GM12878 (cell line): Measurements from ENCODE around the gene COPE. TPM values are rescaled to one million over a fixed set of nuclear protein-coding genes. Genes with fewer than 3 reads are reported as not detected.

Experiments used
- ATAC-seq: fragments of 200-7000 bp; cut with Tn5 transposase; 3 replicates; pipeline ENCODE4 v1.9.1; 2020; ENCODE audit warnings: mild to moderate bottlenecking, moderate library complexity
- BruUV-seq: library from RNA; stranded (reverse); fragments of 400-500 nt; replicated peaks from 2 replicates; lab custom pipeline; 2021; lab: Mats Ljungman, UMichigan
- CTCF ChIA-PET: fragments of 300-600 bp; sonication (Branson Sonifier 250); formaldehyde crosslinking; extraction: SDS; loops from one replicate; lab custom pipeline; 2021; ENCODE audit warnings: inconsistent platforms; lab: Yijun Ruan, JAX
- POLR2A ChIA-PET: fragments of 350-600 bp; formaldehyde crosslinking; extraction: SDS; loops from one replicate; lab custom pipeline; 2021; ENCODE audit warnings: inconsistent platforms; lab: Charles Lee
- RAD21 ChIA-PET: fragments of 300-600 bp; sonication (Branson Sonifier 250); formaldehyde crosslinking; loops from one replicate; lab custom pipeline; 2023; ENCODE audit warnings: antibody characterized with exemption; ENCODE audit not compliant: unreplicated experiment; lab: Charles Lee
- SMC1A ChIA-PET: fragments of 300-600 bp; sonication (Branson Sonifier 250); formaldehyde crosslinking; loops from one replicate; lab custom pipeline; 2023; ENCODE audit not compliant: unreplicated experiment, uncharacterized antibody; lab: Charles Lee
- DNase-seq: peaks from one replicate; pipeline ENCODE4 v3.0.0-alpha.2; 2011; ENCODE audit warnings: low read depth, low spot score
- FAIRE-seq: peaks from 3 replicates; lab custom pipeline; 2011; peaks lifted over from hg19 to GRCh38; lab: Jason Lieb, UNC
- H2AFZ ChIP-seq: 2 replicates; pipeline ENCODE4 v1.6.0; 2011; ENCODE audit warnings: low read depth, low read length, control low read depth; ENCODE audit not compliant: control insufficient read depth
- H3K27ac ChIP-seq: 2 replicates; pipeline ENCODE4 v1.5.1; 2011; ENCODE audit warnings: control low read depth; ENCODE audit not compliant: control insufficient read depth, insufficient read depth
- H3K27me3 ChIP-seq, 2 experiments: replicated peaks in 1 of 2; 2 replicates each; pipeline versions ENCODE4 v1.6.0 to v1.6.1; 2011; ENCODE audit warnings: low read length in 1 of 2; ENCODE audit not compliant: control insufficient read depth in 2 of 2, insufficient read depth in 2 of 2
- H3K36me3 ChIP-seq, 2 experiments: 2 replicates each; pipeline ENCODE4 v1.5.1; 2011; ENCODE audit warnings: low read length in 1 of 2; ENCODE audit not compliant: control insufficient read depth in 2 of 2, insufficient read depth in 2 of 2
- H3K4me1 ChIP-seq: 2 replicates; pipeline ENCODE4 v1.6.1; 2011; ENCODE audit warnings: mild to moderate bottlenecking, low read length, moderate library complexity, mixed read lengths; ENCODE audit not compliant: control insufficient read depth, insufficient read depth
- H3K4me2 ChIP-seq: 2 replicates; pipeline ENCODE4 v1.6.0; 2011; ENCODE audit warnings: control low read depth; ENCODE audit not compliant: control insufficient read depth, insufficient read depth
- H3K4me3 ChIP-seq: fragments of 200-600 bp; sonication (generic); 2 replicates; pipeline ENCODE4 v1.5.1; 2016
- H3K79me2 ChIP-seq: 2 replicates; pipeline ENCODE4 v1.6.0; 2011; ENCODE audit warnings: low read length; ENCODE audit not compliant: control insufficient read depth, insufficient read depth
- H3K9ac ChIP-seq: 2 replicates; pipeline ENCODE4 v1.8.0; 2011; ENCODE audit warnings: low read length, control low read depth, mixed read lengths; ENCODE audit not compliant: control insufficient read depth, insufficient read depth
- H3K9me3 ChIP-seq: replicated peaks from 3 replicates; pipeline ENCODE4 v1.5.1; 2011; ENCODE audit warnings: mild to moderate bottlenecking, low read length; ENCODE audit not compliant: control insufficient read depth, insufficient read depth
- H4K20me1 ChIP-seq: 2 replicates; pipeline ENCODE4 v1.6.0; 2011; ENCODE audit not compliant: control insufficient read depth, insufficient read depth
- BCL11A ChIP-seq: IDR thresholded peaks from 2 replicates; pipeline ENCODE4 v1.6.1; 2011; ENCODE audit warnings: low read depth, low read length
- POLR2A ChIP-seq: IDR thresholded peaks from 2 replicates; pipeline ENCODE4 v1.6.1; 2011; ENCODE audit warnings: low read depth, mild to moderate bottlenecking, low read length
- RB1 ChIP-seq: fragments of 450-650 bp; formaldehyde crosslinking; IDR thresholded peaks from 2 replicates; pipeline ENCODE4 v1.6.1; 2017; ENCODE audit warnings: mild to moderate bottlenecking, borderline replicate concordance
- WGBS: methylation state at CpG from one replicate; pipeline ENCODE4 v1.1.6; 2016; ENCODE audit warnings: low lambda C conversion rate; ENCODE audit not compliant: insufficient replicate concordance, insufficient coverage; ENCODE audit errors: missing lambda C conversion rate; 5-methylcytosine and 5-hydroxymethylcytosine counted together
- in situ Hi-C: fragments of 300-500 bp; cut with MboI; formaldehyde crosslinking; loops from 9 replicates; pipeline ENCODE4 v1.14.3; 2018; ENCODE audit warnings: mixed read lengths
- intact Hi-C: fragments of 100-400 bp; cut with micrococcal nuclease; formaldehyde crosslinking; loops from one replicate; pipeline ENCODE4 v1.14.2; 2022; ENCODE audit not compliant: unreplicated experiment
- polyA plus RNA-seq, 11 experiments: library from polyadenylated mRNA; depleted of rRNA in 4 of 11; unstranded in 6 of 11; stranded (reverse) in 5 of 11; fragments of >200 nt; fragmentation: Nextera tagmentation in 4 of 11; fragmentation: Illumina TruSeq in 1 of 11; extraction: Ambion mirVana in 4 of 11; extraction: Trizol in 1 of 11; gene quantifications; 1 replicate in 1 of 11; 2 replicates in 10 of 11; pipeline versions ENCODE4 v1.2.1 to v1.2.3, GENCODE V29; 2011 to 2016; ENCODE audit warnings: inconsistent platforms in 2 of 11, missing spikeins in 2 of 11, low read depth in 1 of 11
- total RNA-seq, 4 experiments: library from RNA; depleted of rRNA in 3 of 4; stranded (reverse); fragments of >200 nt in 3 of 4; fragmentation: Illumina TruSeq in 1 of 4; extraction: Trizol in 1 of 4; gene quantifications; 2 replicates each; pipeline versions ENCODE4 v1.2.1 to v1.2.3, GENCODE V29; 2013 to 2021

COPE gene
- total and polyA plus RNA-seq, 10 of the 15 experiments (the other 5 are each of a cell fraction or from before 2014, with no cell fraction given) = 3.5 to 464 (median 222) TPM

DNA sequence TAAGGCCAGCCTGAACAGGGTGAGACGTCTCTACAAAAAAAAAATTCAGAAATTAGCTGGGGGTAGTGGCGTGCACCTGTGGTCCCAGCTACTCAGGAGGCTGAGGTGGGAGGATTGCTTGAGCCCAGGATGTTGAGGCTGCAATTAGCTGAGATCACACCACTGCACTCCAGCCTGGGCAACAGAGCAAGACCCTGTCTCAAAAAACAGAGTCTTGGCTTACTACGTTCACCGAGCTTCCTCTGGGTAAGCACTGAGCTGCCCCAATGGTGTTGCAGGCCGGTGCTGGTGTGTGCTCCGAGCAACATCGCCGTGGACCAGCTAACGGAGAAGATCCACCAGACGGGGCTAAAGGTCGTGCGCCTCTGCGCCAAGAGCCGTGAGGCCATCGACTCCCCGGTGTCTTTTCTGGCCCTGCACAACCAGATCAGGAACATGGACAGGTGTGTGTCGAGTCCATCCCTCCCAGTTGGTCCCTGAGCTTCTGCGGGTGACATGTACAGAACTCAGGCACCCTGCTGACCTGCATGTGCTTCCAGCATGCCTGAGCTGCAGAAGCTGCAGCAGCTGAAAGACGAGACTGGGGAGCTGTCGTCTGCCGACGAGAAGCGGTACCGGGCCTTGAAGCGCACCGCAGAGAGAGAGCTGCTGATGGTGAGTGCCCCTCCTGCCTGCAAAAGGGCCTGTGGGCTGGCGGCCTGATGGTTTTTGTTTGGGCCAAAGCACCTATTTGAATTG lies 63.4 kb downstream of the COPE start:
- TF ChIP-seq RB1 = no peak
- 0 out of 2 replicates have a peak, but pooled peaks have one; percentile 37 for TF ChIP-seq POLR2A
- no TSS peak for BruUV-seq
- intact Hi-C loops (no loop called here), in situ Hi-C loops (loop anchor here (25.0 kb wide), 1 partner anchor 394 kb away; no protein-coding TSS in a partner anchor)
- POLR2A ChIA-PET = interaction anchor here (0.8 kb wide), 1 partner anchor 9 kb away, joined by 3 read pairs; no protein-coding TSS in a partner anchor
- CTCF ChIA-PET = interaction anchor here (0.8 to 1.7 kb wide), 4 partner anchors 8 to 15 kb away, joined by 3 read pairs; no protein-coding TSS in a partner anchor
- FAIRE-seq (no peak), ATAC-seq (no peak), DNase-seq (no peak)
- peaks cover 35 to 90% of the 10 kb centered on the region in 2 experiments for H3K36me3 ChIP-seq
- H3K4me2 ChIP-seq = no peak overlapping the region
- no peaks in the 10 kb centered on the region for H3K9me3 ChIP-seq
- peaks cover 6% of the 10 kb centered on the region; the same call in 1 of the 2 replicates for H4K20me1 ChIP-seq
- SMC1A ChIA-PET = interaction anchor here (0.7 to 1.1 kb wide), 2 partner anchors 9 to 82 kb away, joined by 3 read pairs; no protein-coding TSS in a partner anchor
- H2AFZ ChIP-seq = no peak overlapping the region
- no peak overlapping the region for H3K27ac ChIP-seq
- 95% methylated on average over 27 of the region's 27 CpGs for WGBS
- RAD21 ChIA-PET = interaction anchor here (1.0 kb wide), 1 partner anchor 9 kb away, joined by 7 read pairs; no protein-coding TSS in a partner anchor
- no peak overlapping the region for H3K9ac ChIP-seq
- peaks cover 10% of the 10 kb centered on the region for H3K4me1 ChIP-seq
- H3K79me2 ChIP-seq = no peaks in the 10 kb centered on the region
- no peaks in the 10 kb centered on the region for H3K27me3 ChIP-seq
- H3K4me3 ChIP-seq = no peak overlapping the region

DNA sequence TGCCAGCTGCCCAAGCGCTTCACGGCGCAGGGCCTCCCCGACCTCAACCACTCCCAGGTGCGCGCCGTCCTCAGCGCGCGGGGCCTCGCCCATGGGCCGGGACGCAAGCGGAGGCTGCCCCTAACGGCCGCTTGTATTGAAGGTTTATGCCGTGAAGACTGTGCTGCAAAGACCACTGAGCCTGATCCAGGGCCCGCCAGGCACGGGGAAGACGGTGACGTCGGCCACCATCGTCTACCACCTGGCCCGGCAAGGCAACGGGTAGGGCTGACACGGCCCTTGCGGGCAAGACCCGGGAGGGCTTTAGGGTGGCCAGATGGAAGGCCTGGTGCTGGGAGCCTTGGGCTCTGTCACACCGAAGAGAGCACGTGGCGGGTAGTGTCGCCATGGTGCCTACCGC lies 64.2 kb downstream of the COPE start:
- no peak overlapping the region for H3K4me3 ChIP-seq
- no TSS peak for BruUV-seq
- H3K27me3 ChIP-seq = no peaks in the 10 kb centered on the region
- H3K9ac ChIP-seq = no peak overlapping the region
- H3K4me1 ChIP-seq = peaks cover 4% of the 10 kb centered on the region
- H3K36me3 ChIP-seq = peaks cover 27 to 89% of the 10 kb centered on the region in 2 experiments
- RAD21 ChIA-PET = no interaction called here
- H3K9me3 ChIP-seq = no peaks in the 10 kb centered on the region
- SMC1A ChIA-PET = interaction anchor here (1.1 kb wide), 1 partner anchor 8 kb away, joined by 3 read pairs; no protein-coding TSS in a partner anchor
- DNase-seq (no peak), ATAC-seq (no peak), FAIRE-seq (no peak)
- CTCF ChIA-PET = no interaction called here
- intact Hi-C loops = no loop called here
- no peak overlapping the region for H3K27ac ChIP-seq
- H2AFZ ChIP-seq = no peak overlapping the region
- in situ Hi-C loops = loop anchor here (25.0 kb wide), 1 partner anchor 393 kb away; no protein-coding TSS in a partner anchor
- peaks cover 1% of the 10 kb centered on the region; the same call in 1 of the 2 replicates for H3K79me2 ChIP-seq
- TF ChIP-seq BCL11A (no peak), POLR2A (peak; percentile 40; the same call in 1 of the 2 replicates)
- TF ChIP-seq, all 136 proteins: peak for 1
- H3K4me2 ChIP-seq = no peak overlapping the region
- 95% methylated on average over 26 of the region's 33 CpGs for WGBS
- peaks cover 3% of the 10 kb centered on the region; the same call in 1 of the 2 replicates for H4K20me1 ChIP-seq
- POLR2A ChIA-PET = no interaction called here
